ENCODE data around the gene LRRC23.
A peak's percentile ranks its signal among the peaks of the same experiment; 100 is the strongest.

GRCh38 chr12:6960593-6961277 lies 56.1 kb downstream of the LRRC23 start:
- TF ChIP-seq CTCF (IDR thresholded peaks at IDR 0.05; ENCODE audit: low read depth, low read length) = peak; percentile 38
- TF ChIP-seq MAX (IDR thresholded peaks at IDR 0.05; ENCODE audit: low read depth, low read length) = peak; percentile 24; the same call in 1 of the 2 replicates
- no peak for TF ChIP-seq POLR2A (IDR thresholded peaks at IDR 0.05; ENCODE audit: extremely low read depth, insufficient read length)
